ENCODE data around the gene GPR153.
"Not testable (repeated sequence)": the region's sequence is repeated elsewhere in the genome, so short reads cannot be mapped to it uniquely, and the experiment has no call there.

GPR153 gene

DNA sequence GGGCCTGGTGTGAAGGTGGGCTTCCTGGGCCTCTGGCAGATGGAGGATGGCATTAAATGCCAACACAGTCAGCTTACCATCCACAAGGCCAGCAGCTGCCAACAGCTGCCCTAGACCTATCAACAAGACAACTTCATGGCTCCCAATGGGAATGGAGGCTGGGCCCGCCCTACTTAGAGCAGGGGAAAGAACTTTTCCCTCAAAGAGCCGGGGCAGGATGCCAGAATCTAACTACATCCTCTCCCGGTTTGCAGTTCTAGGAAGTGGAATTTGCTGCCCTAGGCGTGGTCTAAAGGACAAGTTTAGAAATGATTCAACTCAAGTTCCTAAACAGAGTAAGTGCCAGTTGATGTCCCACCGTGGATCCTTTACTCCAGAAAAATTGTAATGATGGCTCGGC lies 38.3 kb downstream of the GPR153 start:
- no peak for FAIRE-seq

DNA sequence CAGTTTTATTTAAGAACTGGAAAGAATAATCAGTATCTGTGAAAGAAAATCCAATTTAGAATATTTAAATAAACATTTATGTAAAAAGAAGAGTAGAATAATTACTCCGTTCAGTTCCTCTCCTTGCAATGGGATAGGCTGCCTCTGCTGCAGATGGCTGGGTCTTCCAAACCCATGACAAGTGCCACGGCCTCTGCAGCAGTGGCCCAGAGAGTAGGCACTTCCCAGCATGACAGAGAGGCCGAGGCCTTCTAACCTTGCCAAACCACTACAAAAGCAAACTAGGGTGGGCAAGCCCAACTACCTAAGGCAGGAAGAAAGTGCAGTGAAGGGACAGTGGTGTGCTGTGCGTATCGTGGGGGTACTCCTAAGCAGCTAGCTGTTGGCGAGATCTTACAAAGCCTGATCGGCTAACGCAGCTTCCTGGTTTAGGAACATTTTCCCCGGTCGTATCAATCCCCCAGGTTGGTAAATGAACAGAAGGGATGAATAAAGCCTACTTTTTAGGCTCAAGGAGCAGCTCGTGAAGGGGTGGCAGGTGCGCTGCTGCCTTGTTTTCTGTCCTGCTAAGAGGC lies 39.6 kb downstream of the GPR153 start:
- no peak for FAIRE-seq

DNA sequence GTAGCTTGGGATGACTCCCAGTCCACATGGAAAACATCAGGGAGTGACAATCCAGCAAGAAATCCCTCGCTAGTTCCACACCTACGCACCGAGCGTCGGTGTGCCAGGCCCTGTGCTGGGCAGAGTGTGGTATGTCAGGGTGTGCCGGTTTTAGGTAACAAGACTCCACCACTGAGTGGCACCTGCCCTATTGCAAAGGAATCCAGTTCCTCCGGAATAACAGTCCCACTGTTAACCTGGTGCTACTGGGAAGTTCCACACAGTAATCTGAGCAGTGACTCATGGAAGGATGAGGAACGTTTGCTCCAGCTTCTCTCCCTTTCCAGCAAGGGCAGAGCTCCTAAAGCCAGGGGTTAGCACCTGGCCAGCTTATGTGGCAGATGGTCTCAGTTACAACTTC lies 40.7 kb downstream of the GPR153 start:
- FAIRE-seq = no peak

DNA sequence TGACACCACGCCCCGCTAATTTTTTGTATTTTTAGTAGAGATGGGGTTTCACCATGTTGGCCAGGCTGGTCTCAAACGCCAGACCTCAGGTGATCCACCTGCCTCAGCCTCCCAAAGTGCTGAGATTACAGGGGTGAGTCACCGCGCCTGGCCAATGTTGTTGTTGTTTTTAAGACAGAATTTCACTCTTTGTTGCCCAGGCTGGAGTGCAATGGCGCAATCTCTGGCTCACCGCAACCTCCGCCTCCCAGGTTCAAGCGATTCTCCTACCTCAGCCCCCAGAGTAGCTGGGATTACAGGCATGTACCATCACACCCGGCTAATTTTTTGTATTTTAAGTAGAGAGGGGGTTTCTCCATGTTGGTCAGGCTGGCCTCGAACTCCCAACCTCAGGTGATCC lies 41.3 kb downstream of the GPR153 start:
- FAIRE-seq = not testable (repeated sequence)

DNA sequence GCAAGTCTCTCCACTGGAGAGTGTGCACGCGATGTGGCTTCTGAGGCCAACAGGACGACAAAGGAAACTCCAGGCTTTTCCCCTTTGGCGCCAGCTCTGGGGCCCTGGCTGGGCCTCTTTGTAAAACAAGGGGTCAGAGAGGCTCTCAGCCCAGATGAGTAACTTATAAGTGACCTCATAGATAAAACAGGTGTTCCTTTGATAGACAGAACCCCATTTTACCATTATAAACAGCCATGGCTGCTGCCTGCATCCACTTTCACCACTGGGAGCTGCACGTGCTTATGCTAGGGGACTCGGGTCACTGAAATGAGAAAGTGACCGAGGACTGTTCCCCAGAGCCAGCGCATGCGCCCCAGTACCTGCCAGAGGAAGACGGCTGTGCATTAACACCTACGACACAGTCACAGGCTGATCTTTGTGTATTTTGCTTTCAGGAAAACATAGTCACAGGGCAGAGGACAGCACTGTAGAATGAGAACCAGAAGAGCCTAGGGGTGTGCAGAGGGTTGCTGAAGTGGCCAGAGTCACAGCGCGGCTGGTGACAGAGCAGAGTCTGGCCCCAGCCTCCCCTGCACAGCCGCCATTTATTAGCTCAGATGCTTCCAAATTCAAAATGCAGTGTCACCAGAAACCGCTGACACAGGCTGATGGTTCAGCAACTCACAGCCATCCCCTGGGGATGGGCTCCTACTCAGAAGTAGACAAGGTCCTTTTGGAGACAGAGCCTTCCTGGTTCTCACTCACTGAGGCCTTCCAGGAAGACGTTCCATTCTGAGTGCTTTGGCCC lies 42.3 kb downstream of the GPR153 start:
- FAIRE-seq = no peak

DNA sequence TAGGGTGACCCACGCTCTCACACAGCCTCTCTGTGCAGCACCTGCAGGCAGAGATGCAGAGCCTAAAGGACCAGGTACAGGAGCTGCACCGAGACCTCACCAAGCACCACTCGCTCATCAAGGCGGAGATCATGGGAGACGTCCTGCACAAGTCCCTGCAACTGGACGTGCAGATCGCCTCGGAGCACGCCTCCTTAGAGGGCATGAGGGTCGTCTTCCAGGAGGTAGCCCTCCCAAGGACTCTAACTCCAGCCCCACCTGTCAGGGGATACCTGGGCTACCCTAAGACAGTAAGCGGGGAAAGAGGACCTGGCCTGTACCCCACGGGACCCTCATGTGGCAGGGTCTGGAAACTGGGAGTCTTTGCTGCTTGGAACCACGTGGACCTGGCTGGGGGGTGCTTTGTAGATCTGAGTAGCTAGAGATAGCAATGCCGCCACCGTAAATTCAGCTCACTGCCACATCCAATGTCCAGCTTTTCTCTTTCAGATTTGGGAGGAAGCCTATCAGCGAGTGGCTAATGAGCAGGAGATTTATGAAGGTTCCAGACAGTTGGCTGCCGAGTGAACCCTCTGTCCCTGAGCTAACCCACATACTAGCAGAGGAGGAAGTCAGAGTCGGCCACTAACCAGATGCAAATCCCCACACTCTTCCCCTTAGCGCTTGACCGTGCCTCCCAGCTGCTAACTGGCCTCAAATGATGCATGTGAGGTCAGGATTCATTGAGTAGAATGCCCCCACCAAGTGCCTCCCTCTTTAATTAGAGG lies 48.5 kb downstream of the GPR153 start:
- no peak for FAIRE-seq

DNA sequence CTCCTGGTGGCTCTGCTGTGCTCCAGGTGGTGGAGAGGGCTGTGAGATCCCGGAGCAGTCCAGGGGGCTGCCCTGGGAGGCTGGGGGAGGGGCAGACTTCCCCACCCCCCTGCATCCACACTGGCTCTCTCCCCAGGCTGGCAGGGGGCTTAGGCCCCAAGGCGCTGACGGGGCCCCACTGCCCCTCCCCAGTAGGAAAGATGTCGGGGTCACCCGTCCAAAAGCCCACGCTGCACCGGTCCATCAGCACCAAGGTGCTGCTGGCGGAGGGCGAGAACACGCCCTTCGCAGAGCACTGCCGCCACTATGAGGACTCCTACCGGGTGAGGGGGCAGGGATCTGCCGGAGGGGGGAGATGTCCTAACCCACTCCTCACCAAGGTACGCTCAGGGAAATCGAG lies 49.2 kb downstream of the GPR153 start:
- no peak for FAIRE-seq

DNA sequence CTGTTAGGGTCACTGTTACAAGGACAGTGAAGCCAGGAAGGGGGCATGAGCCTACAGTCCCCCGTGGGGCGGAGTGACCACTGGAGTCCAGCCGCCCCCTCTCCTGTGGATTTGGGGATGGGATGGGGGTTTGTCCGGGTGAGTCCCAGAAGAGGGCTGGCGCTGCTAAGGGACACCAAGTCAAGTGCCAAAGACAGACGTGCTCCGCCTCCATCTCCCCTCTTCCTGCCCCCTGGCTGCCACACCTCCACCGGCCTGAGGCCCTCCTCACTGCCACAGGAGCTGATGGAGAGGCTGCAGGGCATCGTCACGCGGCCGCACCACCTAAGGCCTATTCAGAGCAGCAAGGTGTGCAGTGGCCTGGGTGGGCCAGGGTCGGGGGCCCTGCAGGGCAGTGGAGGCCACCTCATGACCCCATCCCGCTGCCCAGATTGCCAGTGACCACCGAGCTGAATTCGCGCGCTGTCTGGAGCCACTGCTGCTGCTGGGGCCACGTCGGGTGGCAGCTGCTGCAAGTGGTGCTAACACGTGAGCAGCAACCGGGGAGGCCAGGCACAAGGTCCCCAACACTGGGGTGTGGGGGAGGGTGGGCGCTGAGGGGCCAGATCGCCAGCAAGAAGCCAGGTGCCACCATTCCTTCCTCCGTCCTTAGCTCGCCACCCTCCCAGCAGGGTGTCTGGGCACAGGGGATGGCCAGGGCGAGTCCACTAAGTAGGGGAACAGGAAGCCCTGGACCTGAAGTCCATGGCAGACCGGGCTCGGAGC lies 50.1 kb downstream of the GPR153 start:
- FAIRE-seq = no peak

DNA sequence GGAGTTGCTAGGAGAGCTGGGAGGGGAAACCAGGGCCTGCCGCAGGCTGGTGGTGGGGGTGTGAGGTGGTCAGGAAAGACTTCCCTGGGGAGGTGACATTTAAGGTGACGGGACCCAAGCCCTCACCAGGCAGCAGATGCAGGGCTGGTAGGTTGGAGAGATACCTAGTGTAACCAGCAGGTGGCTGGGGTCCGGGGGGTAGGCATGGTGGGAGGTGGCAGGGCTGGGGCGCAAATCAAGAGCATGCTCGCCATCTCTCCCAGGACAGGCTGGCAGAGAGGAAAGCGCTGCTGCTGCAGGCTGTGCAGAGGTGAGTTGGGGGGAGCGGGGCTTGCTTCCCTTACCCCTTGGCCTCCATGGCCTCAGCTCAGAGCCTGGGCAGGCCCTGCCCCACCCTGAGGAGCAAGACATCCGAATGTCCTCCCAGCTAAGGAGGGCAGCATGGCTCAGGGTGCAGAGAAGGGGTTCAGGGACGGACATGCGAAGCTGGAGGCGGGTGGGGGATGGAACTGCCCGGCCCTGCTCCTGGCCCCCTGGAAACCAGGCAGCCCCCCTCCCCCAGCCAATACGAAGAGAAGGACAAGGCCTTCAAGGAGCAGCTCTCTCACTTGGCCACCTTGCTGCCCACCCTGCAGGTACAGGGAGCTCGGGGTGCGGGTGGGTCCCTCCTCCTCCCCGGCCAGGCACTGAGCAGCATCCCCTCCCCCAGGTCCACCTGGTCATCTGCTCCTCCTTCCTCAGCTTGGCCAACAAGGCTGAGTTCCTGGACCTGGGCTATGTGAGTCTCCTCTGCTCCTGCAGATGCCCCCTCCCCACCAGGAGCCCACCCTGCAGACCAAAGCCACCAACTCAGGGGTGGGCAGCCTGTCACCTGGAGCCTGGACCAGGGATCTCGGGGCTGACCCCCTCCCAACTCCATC lies 51.0 kb downstream of the GPR153 start:
- FAIRE-seq = no peak

DNA sequence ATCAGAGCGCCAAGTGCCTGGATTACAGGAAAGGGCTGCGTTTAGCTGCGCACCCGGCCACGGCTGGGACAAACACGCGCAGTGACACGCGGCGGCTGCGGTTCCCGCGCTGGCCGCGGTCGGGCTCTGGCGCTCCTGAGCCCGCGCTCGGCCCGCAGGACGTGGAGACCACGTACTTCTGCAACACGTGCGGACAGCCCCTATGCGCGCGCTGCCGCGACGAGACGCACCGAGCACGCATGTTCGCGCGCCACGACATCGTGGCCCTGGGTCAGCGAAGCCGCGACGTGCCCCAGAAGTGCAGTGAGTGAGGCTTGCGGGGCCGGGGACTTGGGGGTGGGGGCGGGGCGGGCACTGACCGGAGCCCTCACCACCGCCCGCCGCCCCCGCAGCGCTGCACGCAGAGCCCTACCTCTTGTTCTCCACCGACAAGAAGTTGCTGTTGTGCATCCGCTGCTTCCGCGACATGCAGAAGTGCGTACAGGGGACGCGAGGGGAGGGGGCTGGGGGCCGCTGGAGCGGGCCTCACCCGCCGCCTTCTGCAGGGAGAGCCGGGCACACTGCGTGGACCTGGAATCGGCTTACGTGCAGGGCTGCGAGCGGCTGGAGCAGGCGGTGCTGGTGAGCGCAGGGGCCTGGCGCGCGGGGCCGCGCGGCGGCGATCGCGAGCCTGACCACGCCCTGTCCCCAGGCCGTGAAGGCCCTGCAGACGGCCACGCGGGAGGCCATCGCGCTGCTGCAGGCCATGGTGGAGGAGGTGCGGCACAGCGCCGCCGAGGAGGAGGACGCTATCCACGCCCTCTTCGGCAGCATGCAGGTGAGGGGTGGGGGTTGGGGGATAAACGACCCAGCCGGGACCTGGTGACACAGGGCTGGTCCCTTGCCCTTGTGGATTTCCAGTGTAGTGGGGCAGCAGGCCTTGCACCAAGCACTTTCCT lies 51.9 kb downstream of the GPR153 start:
- FAIRE-seq = no peak

DNA sequence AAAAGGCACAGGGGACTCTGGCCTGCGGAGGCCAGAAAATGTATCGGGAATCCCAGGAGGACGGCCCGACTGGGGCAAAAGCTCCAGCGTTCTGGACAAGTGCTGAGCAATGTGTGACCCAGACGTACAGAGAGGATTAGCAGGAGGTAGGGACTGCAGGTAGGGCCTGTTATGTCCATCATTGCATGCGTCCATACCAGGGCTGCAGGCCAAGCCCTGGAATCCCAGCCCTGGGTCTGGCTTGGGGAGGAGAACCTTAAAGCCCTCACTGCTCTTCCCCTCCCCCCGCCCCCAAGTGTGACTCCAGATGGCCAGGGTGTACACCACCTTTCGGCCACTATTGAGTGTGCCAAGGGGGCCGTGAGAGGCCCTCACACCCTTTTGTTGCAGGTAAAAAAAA lies 53.0 kb downstream of the GPR153 start:
- FAIRE-seq = no peak

DNA sequence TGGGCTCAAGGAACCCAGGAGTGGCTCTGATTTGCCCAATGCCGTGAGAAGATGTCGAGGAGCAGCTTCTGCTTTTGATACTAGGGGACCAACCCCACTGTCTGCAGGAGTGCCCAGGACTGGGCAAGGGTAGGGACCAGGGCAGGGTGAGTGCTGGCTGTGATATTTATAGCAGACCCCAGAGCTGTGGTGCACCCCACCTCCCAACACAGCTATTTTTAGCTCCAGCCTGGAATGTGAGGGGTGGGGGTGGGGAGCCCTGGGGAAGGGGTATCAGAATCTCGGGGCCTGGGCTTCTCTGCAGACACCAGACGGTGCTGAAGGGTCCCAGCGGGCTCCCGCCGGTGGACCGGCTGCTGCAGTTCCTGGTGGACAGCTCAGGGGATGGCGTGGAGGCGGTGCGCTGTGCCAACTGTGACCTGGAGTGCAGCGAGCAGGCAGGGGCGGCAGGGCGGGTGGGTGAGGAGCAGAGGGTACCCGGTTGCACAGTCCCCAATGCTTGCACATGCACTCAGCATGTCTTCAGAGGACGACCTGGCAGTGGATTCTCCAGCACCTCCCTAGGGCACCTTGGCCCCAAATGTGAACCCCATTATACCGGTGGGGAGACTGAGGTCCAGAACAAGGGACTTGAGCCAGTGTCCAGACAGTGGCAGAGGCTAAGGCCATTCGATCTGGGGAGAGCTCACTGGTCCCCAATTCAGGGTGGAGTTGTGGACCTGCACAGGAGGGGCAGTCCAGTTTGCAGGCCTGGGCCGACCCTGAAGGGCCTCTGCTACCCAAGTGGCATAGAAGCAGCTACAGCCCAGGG lies 53.6 kb downstream of the GPR153 start:
- no peak for FAIRE-seq

DNA sequence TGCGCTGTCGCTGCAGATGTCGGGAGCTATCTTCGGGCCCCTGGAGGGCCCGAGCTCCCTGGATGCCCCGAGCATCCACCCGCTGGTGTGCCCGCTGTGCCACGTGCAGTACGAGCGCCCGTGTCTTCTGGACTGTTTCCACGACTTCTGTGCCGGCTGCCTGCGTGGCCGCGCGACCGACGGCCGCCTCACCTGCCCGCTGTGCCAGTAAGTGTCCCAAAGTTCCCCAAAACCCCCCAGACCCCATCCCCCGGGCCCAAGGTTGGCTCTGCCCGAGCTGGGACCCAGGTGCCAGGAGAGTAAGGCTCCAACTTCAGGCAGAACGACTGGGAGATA lies 54.4 kb downstream of the GPR153 start:
- no peak for FAIRE-seq

DNA sequence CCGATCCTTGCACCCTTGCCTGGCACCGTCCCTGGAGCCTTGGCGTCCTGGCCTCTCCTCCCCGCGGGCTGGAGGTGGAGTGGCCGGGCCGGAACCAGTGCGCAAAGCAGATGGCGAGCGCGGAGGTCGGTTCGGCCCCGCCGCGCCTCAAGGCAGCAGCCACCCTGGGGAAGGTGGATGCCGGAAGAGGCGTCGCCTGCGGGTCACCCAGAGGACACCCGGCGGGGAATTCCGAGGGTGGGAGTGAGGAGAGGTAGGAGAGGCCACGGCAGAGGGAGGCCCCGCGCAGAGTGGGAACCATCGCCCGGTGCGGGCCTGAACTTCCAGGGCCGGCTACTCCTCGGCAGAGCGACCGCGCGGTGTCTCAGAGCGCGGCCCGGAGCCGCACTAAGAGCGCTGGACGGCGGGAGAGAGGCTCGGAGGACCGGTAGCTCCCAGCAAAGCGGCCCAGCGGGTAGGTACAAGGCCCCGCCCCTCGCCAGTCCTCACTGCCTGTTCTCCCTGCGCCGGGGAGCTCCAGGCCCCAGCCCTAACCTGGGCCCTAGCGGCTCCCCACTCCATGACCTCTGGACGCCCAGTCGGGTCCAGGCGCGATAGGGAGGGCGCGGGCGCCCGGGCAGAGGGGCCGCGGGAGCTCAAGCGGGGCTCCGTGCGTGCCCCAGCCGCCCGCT lies 54.9 kb downstream of the GPR153 start, which contains the start of gene RNF207:
TSS of gene RNF207 (plus strand) at position 271 of the 671 bp plus-strand sequence. CDS start 417 bp downstream, outside the sequence.
- FAIRE-seq = no peak

DNA sequence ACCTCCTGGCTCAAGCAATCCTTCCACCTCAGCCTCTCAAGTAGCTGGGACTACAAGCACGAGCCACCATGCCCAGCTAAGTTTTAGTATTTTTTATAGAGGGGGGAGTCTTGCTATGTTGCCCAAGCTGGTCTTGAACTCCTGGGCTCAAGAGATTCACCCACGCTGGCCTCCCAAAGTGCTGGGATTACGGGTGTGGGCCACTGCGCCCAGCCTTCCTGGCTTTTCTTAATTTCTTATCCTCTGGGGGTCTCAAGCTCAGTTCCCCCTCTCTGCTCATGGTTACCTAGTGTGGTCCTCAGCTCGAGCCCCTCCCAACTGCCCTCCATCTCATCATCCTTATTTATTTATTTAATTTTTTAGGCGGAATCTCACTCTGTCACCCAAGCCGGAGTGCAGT lies 58.6 kb downstream of the GPR153 start:
- no peak for FAIRE-seq

DNA sequence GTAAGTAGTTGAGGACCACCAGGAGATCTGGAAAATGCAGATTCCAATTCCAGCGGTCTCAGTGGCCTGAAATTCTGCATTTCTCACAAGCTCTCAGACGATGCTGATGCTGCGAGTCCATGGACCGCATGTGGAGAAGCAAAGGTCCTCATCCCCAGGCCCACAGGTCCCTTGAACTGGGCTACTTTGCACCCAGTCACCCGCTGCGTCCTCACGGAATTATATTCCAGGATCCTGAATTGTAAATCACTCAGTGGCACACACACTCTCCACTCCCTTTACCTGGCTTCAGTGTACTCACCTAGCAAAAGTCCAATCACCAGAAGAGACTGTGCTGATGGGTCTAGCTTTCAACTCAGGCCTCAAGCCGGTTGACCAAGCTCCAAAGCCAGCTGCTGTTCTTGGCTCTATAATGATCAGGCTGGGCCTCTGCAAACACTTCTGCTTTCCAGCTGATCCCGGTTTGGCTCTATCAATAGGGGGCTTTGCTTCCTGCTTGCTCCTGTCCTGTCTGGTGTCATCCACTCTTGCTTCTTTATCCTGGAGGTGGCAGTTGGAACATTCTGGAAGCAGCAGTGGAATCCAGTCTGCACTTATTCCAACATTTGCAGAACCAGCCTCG lies 60.6 kb downstream of the GPR153 start:
- FAIRE-seq = no peak

DNA sequence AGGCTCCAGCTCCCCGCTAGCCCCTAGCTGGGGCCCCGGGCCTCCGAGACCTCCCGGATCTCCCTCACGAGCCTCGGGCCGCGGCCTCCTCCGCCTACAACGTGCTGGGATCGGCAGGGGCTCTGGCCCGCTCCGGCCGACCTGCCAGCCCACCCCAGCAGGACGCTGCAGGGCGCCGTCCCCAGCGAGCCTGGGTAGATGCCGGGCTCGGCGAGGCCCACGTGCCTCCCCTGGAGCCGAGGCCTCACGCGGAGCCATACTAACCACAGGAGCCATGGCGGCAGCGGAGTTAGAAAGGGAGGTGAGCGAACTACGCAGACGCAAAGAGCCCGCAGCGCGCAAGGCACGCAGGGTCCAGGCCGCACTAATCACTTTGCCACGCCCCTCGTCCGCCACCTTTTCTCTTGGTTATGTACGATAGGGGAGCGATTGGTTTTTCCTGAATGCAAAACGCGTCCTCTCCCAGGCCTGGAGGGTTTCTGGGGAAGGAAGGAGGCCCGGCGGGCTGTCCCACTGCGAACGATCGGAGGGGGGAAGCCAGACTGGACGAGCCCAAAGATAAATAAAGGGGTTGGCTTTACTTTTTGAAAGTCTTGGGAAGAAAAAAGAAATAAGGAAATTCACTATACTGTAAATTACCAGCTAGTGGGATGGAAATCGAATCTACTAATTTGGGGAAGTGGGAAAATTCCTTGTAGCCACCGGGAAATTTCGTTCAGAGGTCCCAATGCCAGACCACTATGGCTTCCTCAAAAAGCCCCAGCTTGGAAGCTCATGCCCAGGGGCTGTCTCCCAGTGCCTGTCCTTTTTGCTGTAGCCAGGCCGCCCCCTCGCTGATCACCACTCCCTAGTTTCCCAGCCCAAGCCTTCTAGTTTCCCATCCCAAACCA lies 61.4 kb downstream of the GPR153 start, which contains the start of gene RPL22:
TSS of gene RPL22 (minus strand) at position 298 of the 890 bp plus-strand sequence. CDS start at position 276, 22 bp downstream.
- FAIRE-seq = peak; percentile 97
